DOHH2 (cell line): ENCODE data around the gene FBLN1.

ENCODE experiments used
- H3F3A ChIP-seq: fragments of 200-600 bp; sonication (generic), shearing (Covaris generic); 2 replicates; pipeline ENCODE4 v1.6.0; 2016; ENCODE audit warnings: antibody characterized with exemption, mild to moderate bottlenecking; ENCODE audit not compliant: control insufficient read depth, insufficient read depth
- H3K27ac ChIP-seq: fragments of 200-600 bp; sonication (generic); 2 replicates; pipeline ENCODE4 v1.5.1; 2014; ENCODE audit warnings: low read depth, mild to moderate bottlenecking, low read length, moderate library complexity
- H3K27me3 ChIP-seq: fragments of 200-600 bp; sonication (generic); 2 replicates; pipeline ENCODE4 v1.6.1; 2014; ENCODE audit warnings: mild to moderate bottlenecking, low read length, mixed read lengths; ENCODE audit not compliant: control insufficient read depth
- H3K36me3 ChIP-seq: fragments of 200-600 bp; sonication (generic); 2 replicates; pipeline ENCODE4 v1.6.1; 2014; ENCODE audit warnings: mild to moderate bottlenecking, low read length, moderate library complexity, mixed read lengths; ENCODE audit not compliant: control insufficient read depth
- H3K4me1 ChIP-seq: fragments of 200-600 bp; sonication (generic); 2 replicates; pipeline ENCODE4 v1.6.1; 2014; ENCODE audit warnings: mild to moderate bottlenecking, low read length, mixed read lengths; ENCODE audit not compliant: control insufficient read depth
- H3K4me2 ChIP-seq: fragments of 200-600 bp; sonication (generic); 2 replicates; pipeline ENCODE4 v1.6.0; 2014; ENCODE audit warnings: mild to moderate bottlenecking, low read length, moderate library complexity
- H3K4me3 ChIP-seq: fragments of 200-600 bp; sonication (generic); 2 replicates; pipeline ENCODE4 v1.5.1; 2014; ENCODE audit warnings: mild to moderate bottlenecking, low read length, mixed read lengths
- H3K79me2 ChIP-seq: fragments of 200-600 bp; sonication (generic); 2 replicates; pipeline ENCODE4 v1.6.1; 2014; ENCODE audit warnings: mild to moderate bottlenecking, low read length, mixed read lengths; ENCODE audit not compliant: control insufficient read depth
- H3K9me2 ChIP-seq: fragments of 200-600 bp; sonication (generic); replicated peaks from 2 replicates; pipeline ENCODE4 v1.6.1; 2014; ENCODE audit warnings: mild to moderate bottlenecking, low read length, mixed read lengths; ENCODE audit not compliant: control insufficient read depth
- H3K9me3 ChIP-seq: fragments of 200-600 bp; sonication (generic); 2 replicates; pipeline ENCODE4 v1.6.1; 2014; ENCODE audit warnings: antibody characterized with exemption, low read length, mixed read lengths; ENCODE audit not compliant: control insufficient read depth, insufficient read depth
- H4K20me1 ChIP-seq: fragments of 200-600 bp; sonication (generic); 2 replicates; pipeline ENCODE4 v1.6.0; 2014; ENCODE audit warnings: low read depth, mild to moderate bottlenecking, antibody characterized with exemption, low read length, moderate library complexity; ENCODE audit not compliant: control insufficient read depth, insufficient read depth
- CTCF ChIP-seq: fragments of 200-600 bp; sonication (generic); IDR thresholded peaks from one replicate; pipeline ENCODE4 v1.5.1; 2014; ENCODE audit warnings: antibody characterized with exemption, mild to moderate bottlenecking, low read depth, low read length; ENCODE audit not compliant: poor library complexity, severe bottlenecking
- EZH2phosphoT487 ChIP-seq: fragments of 200-600 bp; sonication (generic); IDR thresholded peaks from 2 replicates; pipeline ENCODE4 v1.6.1; 2017; ENCODE audit warnings: borderline replicate concordance, mild to moderate bottlenecking, antibody characterized with exemption, low read length, moderate library complexity, mixed read lengths

FBLN1 gene

DNA sequence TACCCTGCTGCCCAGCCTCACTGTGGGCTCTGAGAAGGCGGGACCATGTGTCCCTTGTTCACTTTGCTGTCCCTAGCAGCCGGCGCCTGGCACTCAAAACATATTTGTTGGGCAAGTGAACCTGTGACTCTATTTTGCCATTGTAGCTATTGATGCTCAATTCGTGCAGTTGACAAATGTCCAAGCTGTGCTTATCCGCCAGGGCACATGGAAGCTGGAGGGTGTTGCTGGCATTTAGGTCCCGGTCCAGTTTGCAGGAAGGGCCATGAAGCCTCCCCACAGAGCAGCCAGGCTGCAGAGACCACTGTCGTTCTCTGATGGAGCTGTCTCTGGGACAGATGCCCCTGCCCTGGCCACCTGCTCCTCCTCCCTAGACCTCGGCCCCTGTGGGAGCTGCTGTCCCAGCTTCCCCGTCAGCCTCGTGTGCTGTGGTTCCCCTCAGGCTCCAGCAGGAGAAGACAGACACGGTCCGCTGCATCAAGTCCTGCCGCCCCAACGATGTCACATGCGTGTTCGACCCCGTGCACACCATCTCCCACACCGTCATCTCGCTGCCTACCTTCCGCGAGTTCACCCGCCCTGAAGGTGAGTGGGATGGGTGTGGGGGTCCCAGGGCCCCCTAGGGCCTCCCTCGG lies 71.5 kb downstream of the FBLN1 start:
- Histone ChIP-seq H3K79me2 (no peaks in the 10 kb centered on the region), H3K9me2 (no peaks in the 10 kb centered on the region), H3K27me3 (peaks cover 7% of the 10 kb centered on the region; the same call in 1 of the 2 replicates), H4K20me1 (no peaks in the 10 kb centered on the region), H3K4me1 (peaks cover 16% of the 10 kb centered on the region), H3K4me3 (peak overlapping the region; percentile 32; the same call in 1 of the 2 replicates), H3K36me3 (no peaks in the 10 kb centered on the region), H3F3A (peaks cover 2% of the 10 kb centered on the region; the same call in 1 of the 2 replicates), H3K27ac (no peak overlapping the region), H3K9me3 (peaks cover 4% of the 10 kb centered on the region; the same call in 1 of the 2 replicates), H3K4me2 (peak overlapping the region; percentile 57)
- no peak for TF ChIP-seq EZH2phosphoT487
- no peak for TF ChIP-seq CTCF

GRCh38 chr22:45575173-45575572 lies 72.5 kb downstream of the FBLN1 start:
- no peaks in the 10 kb centered on the region for H4K20me1 ChIP-seq
- peaks cover 4% of the 10 kb centered on the region; the same call in 1 of the 2 replicates for H3K9me3 ChIP-seq

DNA sequence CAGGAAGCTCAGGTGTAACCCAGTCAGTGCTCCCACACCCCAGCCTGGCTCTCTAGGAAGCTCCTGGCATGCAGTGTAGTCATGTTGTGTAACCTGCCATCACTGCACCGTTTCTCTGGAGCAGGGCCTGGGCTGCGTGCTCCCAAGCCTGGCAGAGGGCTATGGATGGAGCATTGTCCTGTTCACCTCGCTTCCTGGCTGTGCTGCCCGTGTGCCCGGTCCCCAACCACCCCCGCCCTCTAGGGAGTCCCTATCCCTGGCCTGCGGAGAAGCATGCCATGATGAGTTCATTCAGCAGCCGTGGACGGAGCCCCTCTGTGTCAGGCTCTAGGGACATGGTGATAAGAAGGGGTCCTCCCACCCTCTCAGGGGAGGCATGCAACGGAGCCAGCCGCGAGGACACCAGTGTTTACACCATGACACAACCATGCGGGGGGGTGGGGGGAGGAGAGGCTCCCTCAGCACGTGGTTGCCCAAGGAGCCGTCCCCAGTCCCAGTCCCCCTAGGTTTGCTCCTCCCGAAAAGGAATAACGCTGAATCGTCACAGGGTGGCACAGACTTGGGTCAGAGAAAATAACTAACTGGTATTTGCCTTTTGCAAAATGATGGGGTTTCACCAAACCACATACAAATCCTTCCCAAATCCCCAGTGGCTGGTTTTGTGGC lies 73.1 kb downstream of the FBLN1 start:
- H3K79me2 ChIP-seq: no peaks in the 10 kb centered on the region
- no peaks in the 10 kb centered on the region for H3K36me3 ChIP-seq
- peaks cover 2% of the 10 kb centered on the region; the same call in 1 of the 2 replicates for H3F3A ChIP-seq
- H3K9me2 ChIP-seq: no peaks in the 10 kb centered on the region
- no peak overlapping the region for H3K27ac ChIP-seq
- H4K20me1 ChIP-seq: no peaks in the 10 kb centered on the region
- TF ChIP-seq EZH2phosphoT487 (no peak), CTCF (no peak)
- H3K27me3 ChIP-seq: peaks cover 7% of the 10 kb centered on the region; the same call in 1 of the 2 replicates
- no peak overlapping the region for H3K4me2 ChIP-seq
- no peak overlapping the region for H3K4me3 ChIP-seq
- H3K9me3 ChIP-seq: no peaks in the 10 kb centered on the region
- peaks cover 16% of the 10 kb centered on the region for H3K4me1 ChIP-seq

More at GRCh38 chr22:45575173-45575572, 72.5 kb downstream of the FBLN1 start:
- Histone ChIP-seq H3K36me3 (no peaks in the 10 kb centered on the region), H3F3A (peaks cover 2% of the 10 kb centered on the region; the same call in 1 of the 2 replicates), H3K27me3 (peaks cover 7% of the 10 kb centered on the region; the same call in 1 of the 2 replicates), H3K4me3 (no peak overlapping the region), H3K4me1 (peaks cover 16% of the 10 kb centered on the region), H3K9me2 (no peaks in the 10 kb centered on the region), H3K27ac (no peak overlapping the region), H3K79me2 (no peaks in the 10 kb centered on the region), H3K4me2 (no peak overlapping the region; the same call in 1 of the 2 replicates)
- TF ChIP-seq EZH2phosphoT487 (no peak), CTCF (no peak)
